ENCODE measurements around the gene ZNF236.

Gene ZNF236

DNA sequence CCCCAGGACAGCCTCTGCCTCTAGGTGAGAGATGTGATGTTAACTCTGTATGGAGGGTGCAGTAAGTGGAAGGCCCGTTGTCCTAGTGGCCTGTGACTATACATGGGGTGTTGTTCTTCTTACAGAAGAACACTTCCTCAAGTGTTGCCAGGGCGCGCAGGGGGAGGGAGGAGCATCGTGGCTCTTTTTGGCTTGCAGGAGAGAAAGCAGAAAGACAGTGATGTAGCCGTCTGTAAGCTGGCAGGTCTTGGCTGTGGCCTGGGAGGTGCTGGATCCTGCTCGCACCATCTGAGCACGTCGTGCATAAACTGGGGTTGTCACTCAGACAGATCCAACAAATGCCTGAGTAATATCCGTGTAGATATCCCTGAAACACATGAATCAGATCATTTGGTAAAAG lies 44.3 kb downstream of the ZNF236 start:
- no peak for DNase-seq

DNA sequence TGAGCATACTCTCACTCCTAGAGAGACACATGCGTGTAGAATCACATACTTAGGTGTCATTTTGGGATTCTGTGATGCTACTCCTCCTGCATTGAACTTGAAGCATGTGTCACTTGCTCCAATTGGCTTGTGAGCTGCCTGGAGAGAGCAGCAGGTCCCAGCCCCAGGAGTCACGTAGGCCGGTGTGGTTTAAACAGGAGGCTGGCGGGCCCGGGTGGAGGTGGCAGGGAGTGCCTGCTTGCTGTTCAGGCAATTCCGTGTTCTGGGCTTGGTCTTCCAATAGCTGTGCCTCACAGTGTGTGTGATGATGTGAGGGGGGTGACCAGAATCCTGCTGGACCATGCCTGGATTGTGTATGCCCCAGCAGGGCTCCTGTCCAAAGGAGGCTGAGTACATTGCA lies 51.0 kb downstream of the ZNF236 start:
- DNase-seq = no peak

- no peak for DNase-seq
These were observed 51.4 kb downstream of the ZNF236 start for GRCh38 chr18:76873713-76874112.

DNA sequence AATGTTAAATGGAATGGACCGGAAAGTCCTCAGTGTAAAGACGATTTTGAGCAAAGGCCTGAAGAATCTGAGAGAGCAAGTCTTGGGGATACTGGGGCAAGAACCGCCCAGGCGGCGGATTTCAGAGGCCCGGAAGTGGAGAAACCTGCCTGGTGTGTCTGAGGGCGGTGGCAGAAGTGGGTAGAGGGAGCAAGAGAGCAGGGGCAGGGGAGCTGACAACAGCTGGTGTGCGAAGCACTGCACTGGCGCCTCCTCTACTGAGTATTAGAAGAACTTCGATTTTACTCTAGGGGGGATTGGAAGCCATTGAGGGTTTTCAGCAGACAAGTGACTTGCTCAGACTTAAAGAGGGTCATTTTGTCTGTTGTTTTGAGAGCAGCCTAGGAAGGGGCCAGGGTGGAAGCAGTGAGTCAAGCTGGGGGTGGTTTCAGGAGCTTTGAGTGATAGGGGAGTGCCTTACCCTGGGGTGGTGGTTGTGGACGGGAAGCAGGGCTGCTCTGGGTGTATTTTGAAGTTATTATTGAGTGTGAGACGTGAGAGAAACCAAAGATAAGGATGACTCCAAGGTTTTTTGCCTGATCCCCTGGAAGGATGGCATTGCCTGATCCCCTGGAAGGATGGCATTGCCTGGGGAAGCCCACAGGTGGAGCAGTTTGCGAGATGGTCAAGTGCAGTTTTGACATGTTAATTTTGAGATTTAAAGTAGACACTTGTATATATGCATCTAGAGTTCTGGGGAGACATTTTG lies 52.5 kb downstream of the ZNF236 start:
- DNase-seq = no peak

GRCh38 chr18:76875390-76876325 lies 53.3 kb downstream of the ZNF236 start:
- DNase-seq = no peak

- DNase-seq = no peak
These were observed 56.1 kb downstream of the ZNF236 start for GRCh38 chr18:76878426-76878825.

GRCh38 chr18:76880026-76880425 lies 57.7 kb downstream of the ZNF236 start:
- no peak for DNase-seq

GRCh38 chr18:76881744-76882143 lies 59.4 kb downstream of the ZNF236 start:
- DNase-seq = no peak

GRCh38 chr18:76882146-76882545 lies 59.8 kb downstream of the ZNF236 start:
- no peak for DNase-seq

- DNase-seq = no peak
These were observed 62.6 kb downstream of the ZNF236 start for GRCh38 chr18:76885001-76885400.

- no peak for DNase-seq
These were observed 63.8 kb downstream of the ZNF236 start for GRCh38 chr18:76886112-76886511.

DNA sequence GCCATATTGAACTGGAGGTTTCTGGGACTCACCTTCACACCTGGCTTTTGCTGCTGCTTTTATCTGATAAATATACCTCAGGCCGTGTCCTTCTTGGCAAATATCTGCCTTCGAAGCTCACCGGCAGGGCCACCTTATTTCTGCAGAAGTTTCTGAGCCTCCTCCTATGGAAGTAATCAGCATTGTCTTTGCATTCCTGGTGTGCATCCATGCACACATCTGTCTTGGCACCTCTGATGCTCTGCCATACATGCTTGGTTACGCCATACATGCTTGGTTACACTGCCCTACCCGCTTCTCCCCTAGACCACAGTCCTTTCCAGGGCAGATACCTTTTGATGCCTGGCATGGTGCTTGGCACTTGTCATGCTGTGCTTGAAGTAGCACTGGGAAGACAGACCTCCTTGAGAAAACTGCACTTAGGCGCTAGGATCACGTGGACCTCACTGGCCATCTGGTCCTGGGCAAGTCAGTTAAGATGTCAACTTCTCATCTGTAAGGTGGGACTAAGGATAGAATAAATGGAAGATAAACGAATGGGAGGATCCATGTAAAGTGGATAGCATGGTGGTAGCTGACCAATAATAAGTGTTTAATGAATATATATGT lies 66.8 kb downstream of the ZNF236 start:
- no peak for DNase-seq

GRCh38 chr18:76892832-76893231 lies 70.5 kb downstream of the ZNF236 start:
- DNase-seq = no peak

- no peak for DNase-seq
These were observed 72.4 kb downstream of the ZNF236 start for GRCh38 chr18:76894566-76895346.

DNA sequence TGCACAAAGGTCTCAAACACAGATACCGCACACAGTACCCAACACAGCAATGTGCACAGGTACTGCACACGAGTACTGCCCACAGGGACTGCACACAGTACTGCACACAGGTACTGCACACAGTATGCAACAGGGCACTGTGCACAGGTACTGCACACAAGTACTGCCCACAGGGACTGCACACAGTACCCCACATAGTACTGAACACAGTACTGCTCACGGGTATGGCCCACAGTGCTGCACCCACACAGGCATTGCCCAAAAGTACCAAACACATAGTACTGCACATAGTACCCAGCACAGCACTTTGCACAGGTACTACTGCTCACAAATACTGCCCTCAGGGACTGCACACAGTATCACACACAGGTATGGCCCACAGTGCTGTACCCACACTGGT lies 73.1 kb downstream of the ZNF236 start:
- DNase-seq = no peak

GRCh38 chr18:76896677-76897076 lies 74.3 kb downstream of the ZNF236 start:
- DNase-seq = no peak

DNA sequence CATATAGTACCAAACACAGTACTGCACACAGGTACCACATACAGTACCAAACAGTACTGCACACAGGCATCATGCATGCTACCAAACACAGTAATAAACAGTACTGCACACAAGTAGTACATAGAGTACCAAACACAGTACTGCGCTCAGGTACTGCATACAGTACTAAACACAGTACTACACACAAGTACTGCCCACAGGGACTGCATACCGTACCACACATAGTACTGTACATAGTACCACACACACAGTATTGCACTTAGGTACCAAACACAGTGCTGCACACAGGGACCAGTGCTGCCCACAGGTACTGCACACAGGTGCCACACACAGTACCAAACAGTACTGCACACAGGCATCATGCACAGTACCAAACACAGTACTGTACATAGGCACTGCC lies 74.9 kb downstream of the ZNF236 start:
- no peak for DNase-seq

DNA sequence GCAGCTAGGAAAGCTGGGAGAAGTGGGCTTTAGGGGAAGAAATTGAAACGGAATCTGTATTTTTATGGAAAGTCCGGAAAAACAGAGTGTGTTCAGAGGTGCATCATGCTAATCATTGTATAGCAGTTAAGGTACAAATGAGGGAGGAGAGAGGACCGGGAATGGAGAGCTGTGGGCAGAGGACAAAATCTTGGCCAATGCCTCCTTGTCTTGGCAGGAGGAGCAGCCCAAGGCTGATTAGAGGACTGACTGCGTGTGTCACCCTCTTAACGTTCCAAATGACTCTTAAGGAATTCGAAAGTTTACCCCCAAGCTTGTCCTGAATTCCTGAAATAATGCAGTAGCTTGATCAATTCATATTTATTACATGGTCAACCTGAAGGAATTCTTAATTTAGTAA lies 81.0 kb downstream of the ZNF236 start:
- DNase-seq = no peak

DNA sequence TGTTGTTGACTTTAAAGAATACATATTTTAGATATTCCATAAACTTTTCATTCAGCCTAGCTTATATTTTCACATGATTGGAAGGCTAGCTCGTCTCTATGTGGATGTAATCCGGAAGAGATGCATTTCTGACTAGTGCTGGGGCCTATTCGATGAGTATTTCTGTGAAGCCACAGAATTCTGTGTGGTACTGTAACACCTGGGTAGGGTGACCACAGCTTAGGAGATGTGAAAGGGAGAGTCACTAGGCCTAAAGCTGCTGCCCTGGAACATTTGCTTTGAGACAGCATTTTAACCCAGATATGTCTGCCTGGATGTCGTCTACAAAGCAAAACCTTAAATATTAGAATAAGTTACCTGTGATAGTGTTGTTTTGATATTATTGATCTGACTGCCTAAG lies 83.5 kb downstream of the ZNF236 start:
- no peak for DNase-seq

DNA sequence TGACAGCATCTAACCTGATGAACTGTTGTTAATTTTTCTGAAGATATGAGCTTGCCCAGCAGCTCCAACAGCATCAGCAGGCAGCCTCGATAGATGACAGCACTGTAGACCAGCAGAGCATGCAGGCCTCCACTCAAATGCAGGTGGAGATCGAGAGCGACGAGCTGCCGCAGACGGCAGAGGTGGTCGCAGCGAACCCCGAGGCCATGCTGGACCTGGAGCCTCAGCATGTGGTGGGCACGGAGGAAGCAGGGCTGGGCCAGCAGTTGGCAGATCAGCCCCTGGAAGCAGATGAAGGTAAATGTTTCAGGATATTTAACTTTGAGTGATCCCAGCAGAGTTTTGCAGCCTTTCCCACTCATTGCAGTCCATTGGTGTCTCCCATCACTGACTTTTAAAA lies 85.9 kb downstream of the ZNF236 start:
- DNase-seq = no peak

- DNase-seq = no peak
These were observed 87.1 kb downstream of the ZNF236 start for GRCh38 chr18:76909439-76909838.

DNA sequence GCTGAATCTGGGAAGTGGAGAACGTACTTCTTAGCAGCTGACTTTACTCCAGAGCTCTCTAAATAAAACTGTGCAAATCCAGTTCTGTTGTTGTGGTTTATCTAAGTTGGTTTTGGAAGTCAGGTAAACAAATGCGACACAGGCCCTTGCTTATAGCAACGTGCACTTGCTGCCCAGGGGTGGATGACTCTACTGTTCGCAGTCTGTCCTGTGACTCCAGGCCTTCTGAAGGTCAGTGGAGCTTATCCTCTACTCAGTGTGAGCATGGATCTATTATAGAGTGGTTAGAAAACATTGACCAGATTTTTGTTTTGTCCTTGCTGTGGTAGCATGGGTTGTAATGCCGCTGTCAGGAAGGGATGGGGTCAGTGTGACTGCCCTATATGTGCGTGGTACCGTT lies 89.1 kb downstream of the ZNF236 start:
- no peak for DNase-seq

- DNase-seq = no peak
These were observed 91.2 kb downstream of the ZNF236 start for GRCh38 chr18:76913583-76913982.
